Esophagus muscularis mucosa (tissue), 4 donors: ENCODE results near the gene TBX15. TPM values are rescaled to one million over a fixed set of nuclear protein-coding genes. Genes with fewer than 3 reads are reported as not detected.

Source experiments
- DNase-seq: peaks from one replicate; pipeline ENCODE4 v3.0.0-alpha.2; 2017; ENCODE audit errors: extremely low spot score
- H3K27ac ChIP-seq, 4 donors: fragments of 200-600 bp; sonication (generic); replicated peaks in 1 of 4; 1 replicate in 3 of 4; 2 replicates in 1 of 4; pipeline ENCODE4 v1.5.1; 2016 to 2019; ENCODE audit warnings: mild to moderate bottlenecking in 1 of 4
- H3K27me3 ChIP-seq, 4 donors: fragments of 200-600 bp; sonication (generic); one replicate each; pipeline versions ENCODE4 v1.5.1 to v1.6.0; 2016 to 2019
- H3K36me3 ChIP-seq, 4 donors: fragments of 200-600 bp; sonication (generic); one replicate each; pipeline ENCODE4 v1.5.1; 2016 to 2019
- H3K4me1 ChIP-seq, 4 donors: fragments of 200-600 bp; sonication (generic); one replicate each; pipeline ENCODE4 v1.5.1; 2016 to 2019
- H3K4me3 ChIP-seq, 4 donors: fragments of 200-600 bp; sonication (generic); 1 replicate in 2 of 4; 2 replicates in 2 of 4; pipeline ENCODE4 v1.5.1; 2016 to 2019; ENCODE audit warnings: mild to moderate bottlenecking in 4 of 4, moderate library complexity in 1 of 4
- H3K9me3 ChIP-seq, 4 donors: fragments of 200-600 bp; sonication (generic); 1 replicate in 3 of 4; 2 replicates in 1 of 4; pipeline ENCODE4 v1.5.1; 2016 to 2019
- EP300 ChIP-seq: sonication (generic); formaldehyde crosslinking; IDR thresholded peaks from one replicate; pipeline ENCODE4 v1.6.1; 2017; ENCODE audit warnings: antibody characterized with exemption
- POLR2A ChIP-seq: fragments of 450-650 bp; IDR thresholded peaks from one replicate; pipeline ENCODE4 v1.6.1; 2017; ENCODE audit warnings: antibody characterized with exemption, moderate library complexity, mild to moderate bottlenecking, low read depth
- POLR2AphosphoS5 ChIP-seq, 2 donors: sonication (generic); formaldehyde crosslinking; IDR thresholded peaks; one replicate each; pipeline ENCODE4 v1.6.1; 2017; ENCODE audit warnings: antibody characterized with exemption in 2 of 2
- WGBS: methylation state at CpG from one replicate; pipeline ENCODE4 v1.1.5; 2018; 5-methylcytosine and 5-hydroxymethylcytosine counted together
- intact Hi-C: fragments of 100-400 bp; cut with DNase I; formaldehyde crosslinking; loops from one replicate; pipeline ENCODE4 v1.15.1; 2023
- total RNA-seq, 4 donors: library from RNA; depleted of rRNA; stranded (reverse); fragments of >200 nt; gene quantifications; one replicate each; pipeline versions ENCODE4 v1.1.0 to v1.2.1, GENCODE V29; 2016
- TF ChIP-seq, protein P1 (sequence below), 3 experiments: fragments of 200-600 bp in 2 of 3; fragments of 450-650 bp in 1 of 3; sonication (generic) in 2 of 3; IDR thresholded peaks; one replicate each; pipeline ENCODE4 v1.5.1; 2017 to 2019; ENCODE audit warnings: antibody characterized with exemption in 3 of 3, mild to moderate bottlenecking in 2 of 3, moderate library complexity in 1 of 3

TBX15 gene
- total RNA-seq, 4 donors from 2014 or later, result 0.42 to 1.2 (median 0.79) TPM

DNA sequence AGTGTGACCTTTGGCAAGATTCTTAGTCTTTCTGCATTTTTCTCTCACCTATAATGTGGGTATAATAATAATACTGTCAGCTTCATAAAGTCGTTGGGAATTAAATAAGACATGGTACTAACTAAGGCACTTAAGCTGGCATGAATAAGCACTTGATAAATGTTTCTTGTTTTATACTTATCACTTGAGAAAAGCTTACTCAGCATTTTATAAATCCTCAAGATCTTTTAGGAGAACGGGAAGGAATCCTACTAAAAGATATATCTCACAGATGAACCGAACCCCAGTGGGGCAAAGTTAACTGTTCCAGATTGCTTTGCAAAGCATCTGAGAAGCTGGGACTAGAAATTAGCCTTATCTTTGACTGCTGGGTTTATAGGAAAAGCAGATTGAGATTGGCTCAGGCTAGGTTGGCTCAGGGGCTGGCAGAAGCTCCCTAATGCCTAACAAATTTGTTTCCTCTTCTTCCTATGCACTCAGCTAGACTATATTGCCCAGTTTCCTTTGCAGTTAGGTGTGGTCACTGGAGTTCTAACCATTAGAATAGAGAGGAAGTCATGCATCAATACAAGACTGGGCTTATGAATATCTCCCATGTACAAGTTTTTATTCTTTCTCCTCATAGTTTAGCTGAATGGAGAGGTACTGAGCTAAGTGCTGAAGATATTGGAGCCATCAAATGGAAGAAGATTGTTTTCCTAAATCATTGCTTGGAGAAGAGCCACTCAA, 110.3 kb downstream of the TBX15 start:
- Histone ChIP-seq H3K4me3 (no peak overlapping the region), H3K4me1 (no peaks in the 10 kb centered on the region), H3K9me3 (no peaks in the 10 kb centered on the region), H3K36me3 (no peaks in the 10 kb centered on the region), H3K27me3 (no peaks in the 10 kb centered on the region), H3K27ac (no peak overlapping the region)
- TF ChIP-seq, protein P1, sequence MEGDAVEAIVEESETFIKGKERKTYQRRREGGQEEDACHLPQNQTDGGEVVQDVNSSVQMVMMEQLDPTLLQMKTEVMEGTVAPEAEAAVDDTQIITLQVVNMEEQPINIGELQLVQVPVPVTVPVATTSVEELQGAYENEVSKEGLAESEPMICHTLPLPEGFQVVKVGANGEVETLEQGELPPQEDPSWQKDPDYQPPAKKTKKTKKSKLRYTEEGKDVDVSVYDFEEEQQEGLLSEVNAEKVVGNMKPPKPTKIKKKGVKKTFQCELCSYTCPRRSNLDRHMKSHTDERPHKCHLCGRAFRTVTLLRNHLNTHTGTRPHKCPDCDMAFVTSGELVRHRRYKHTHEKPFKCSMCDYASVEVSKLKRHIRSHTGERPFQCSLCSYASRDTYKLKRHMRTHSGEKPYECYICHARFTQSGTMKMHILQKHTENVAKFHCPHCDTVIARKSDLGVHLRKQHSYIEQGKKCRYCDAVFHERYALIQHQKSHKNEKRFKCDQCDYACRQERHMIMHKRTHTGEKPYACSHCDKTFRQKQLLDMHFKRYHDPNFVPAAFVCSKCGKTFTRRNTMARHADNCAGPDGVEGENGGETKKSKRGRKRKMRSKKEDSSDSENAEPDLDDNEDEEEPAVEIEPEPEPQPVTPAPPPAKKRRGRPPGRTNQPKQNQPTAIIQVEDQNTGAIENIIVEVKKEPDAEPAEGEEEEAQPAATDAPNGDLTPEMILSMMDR (IDR thresholded peaks at IDR 0.05), result no peak
- TF ChIP-seq POLR2A (no peak), EP300 (no peak), POLR2AphosphoS5 (IDR thresholded peaks at IDR 0.05) (no peak)
- 69% methylated on average over 3 of the region's 3 CpGs for WGBS
- DNase-seq, result no peak
- intact Hi-C loops, result no loop called here

DNA sequence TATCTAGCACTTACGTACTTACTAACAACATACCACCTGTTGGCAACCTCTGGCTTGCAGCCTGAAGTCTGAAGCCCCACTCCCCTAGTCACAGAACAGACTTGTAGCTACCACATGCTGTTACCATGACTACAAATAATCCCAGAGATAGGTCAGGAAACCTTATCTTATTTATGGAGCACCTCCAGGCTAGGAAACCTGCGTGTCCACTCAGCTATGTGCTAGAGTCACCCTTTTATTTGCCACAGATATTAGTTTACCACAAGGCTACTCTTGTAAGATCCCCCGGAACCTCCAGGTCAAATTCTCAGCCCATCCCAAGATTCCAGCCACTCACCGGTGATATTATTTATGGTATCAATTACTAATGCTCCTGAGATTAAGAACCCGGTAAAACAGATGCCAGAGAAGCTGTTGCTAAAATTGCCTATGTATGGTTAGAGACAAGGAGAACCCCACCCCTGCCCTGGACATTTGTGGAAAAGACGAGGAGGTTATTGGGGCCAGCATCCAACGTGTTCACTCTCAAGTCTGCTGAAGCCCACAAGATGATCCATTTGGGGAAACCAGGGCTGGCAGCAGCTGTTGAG, 116.5 kb downstream of the TBX15 start:
- no peak overlapping the region for H3K4me3 ChIP-seq
- no peaks in the 10 kb centered on the region for H3K9me3 ChIP-seq
- DNase-seq, result no peak
- WGBS, result 82% methylated on average over 7 of the region's 7 CpGs
- no peak overlapping the region for H3K27ac ChIP-seq
- no peaks in the 10 kb centered on the region for H3K4me1 ChIP-seq
- intact Hi-C loops, result no loop called here
- no peaks in the 10 kb centered on the region for H3K27me3 ChIP-seq
- H3K36me3 ChIP-seq, result no peaks in the 10 kb centered on the region
- TF ChIP-seq EP300 (no peak), POLR2A (no peak), POLR2AphosphoS5 (IDR thresholded peaks at IDR 0.05) (no peak)
- TF ChIP-seq, protein P1 (IDR thresholded peaks at IDR 0.05), result no peak

DNA sequence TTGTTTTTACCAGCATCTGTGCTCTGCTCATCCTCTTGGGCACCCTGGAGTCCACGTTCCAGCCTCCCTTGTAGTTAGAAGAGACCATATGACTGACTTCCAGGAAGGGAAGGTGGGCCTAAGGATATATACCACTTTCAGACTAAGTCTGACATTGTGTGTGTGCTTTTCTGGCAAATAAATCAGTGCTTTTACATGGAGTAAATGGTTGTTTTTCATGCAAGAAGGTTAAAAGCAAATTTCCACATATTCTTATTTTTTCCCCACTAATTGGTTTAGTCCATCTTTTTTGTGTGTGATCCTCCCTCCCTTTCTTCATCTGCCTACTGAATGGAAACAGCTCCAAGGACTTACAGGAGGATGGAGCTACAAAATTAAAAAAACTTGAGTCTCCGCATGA, 119.8 kb downstream of the TBX15 start:
- Histone ChIP-seq H3K4me1 (no peaks in the 10 kb centered on the region), H3K27me3 (no peaks in the 10 kb centered on the region), H3K27ac (no peak overlapping the region), H3K36me3 (no peaks in the 10 kb centered on the region), H3K4me3 (no peak overlapping the region), H3K9me3 (no peaks in the 10 kb centered on the region)
- 92% methylated on average over 2 of the region's 2 CpGs for WGBS
- TF ChIP-seq POLR2AphosphoS5 (IDR thresholded peaks at IDR 0.05), result no peak
- TF ChIP-seq POLR2A, result no peak
- TF ChIP-seq, protein P1 (IDR thresholded peaks at IDR 0.05), result no peak
- no peak for TF ChIP-seq EP300
- intact Hi-C loops, result no loop called here
- no peak for DNase-seq

DNA sequence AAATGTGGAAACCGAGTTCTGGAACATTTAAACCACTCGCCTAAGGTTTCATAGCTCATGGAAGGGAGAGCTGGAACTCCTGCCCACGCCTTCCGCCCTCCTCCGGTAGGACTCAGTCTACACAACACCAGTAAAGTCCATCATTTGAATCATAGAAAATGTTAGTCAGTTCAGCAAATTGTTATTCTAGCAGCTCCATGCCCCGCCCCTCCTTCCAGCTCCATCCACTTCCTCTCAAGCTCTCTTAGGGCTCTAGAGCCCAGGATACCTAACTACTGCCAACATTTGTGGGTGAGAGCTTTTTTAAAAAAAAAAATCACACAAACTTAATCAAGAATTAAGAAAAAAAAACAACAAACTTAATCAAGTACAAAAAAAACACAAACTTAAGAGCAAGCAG, 121.8 kb downstream of the TBX15 start:
- Histone ChIP-seq H3K27ac (no peak overlapping the region), H3K4me1 (no peaks in the 10 kb centered on the region), H3K4me3 (no peak overlapping the region), H3K27me3 (no peaks in the 10 kb centered on the region), H3K9me3 (no peaks in the 10 kb centered on the region), H3K36me3 (no peaks in the 10 kb centered on the region)
- intact Hi-C loops, result no loop called here
- no peak for TF ChIP-seq POLR2A
- no peak for TF ChIP-seq EP300
- TF ChIP-seq, protein P1 (IDR thresholded peaks at IDR 0.05), result no peak
- no peak for TF ChIP-seq POLR2AphosphoS5 (IDR thresholded peaks at IDR 0.05)
- DNase-seq, result peak; percentile 86
- 85% methylated on average over 6 of the region's 6 CpGs for WGBS
